IMR-90 (cell line): Measurements from ENCODE around the gene SSNA1. TPM values are rescaled to one million over a fixed set of nuclear protein-coding genes. Genes with fewer than 3 reads are reported as not detected.
A peak's percentile ranks its signal among the peaks of the same experiment; 100 is the strongest.

Experiments used
- ATAC-seq: fragments of 200-7000 bp; cut with Tn5 transposase; 2 replicates; pipeline ENCODE4 v1.9.1; 2020; ENCODE audit warnings: low read depth, mild to moderate bottlenecking, moderate library complexity
- BruUV-seq: library from RNA; stranded (reverse); fragments of 400-500 nt; replicated peaks from 2 replicates; lab custom pipeline; 2021; lab: Mats Ljungman, UMichigan
- CTCF ChIA-PET: fragments of 300-600 bp; formaldehyde crosslinking; extraction: SDS; loops from one replicate; lab custom pipeline; 2021; ENCODE audit warnings: antibody characterized with exemption; lab: Yijun Ruan, JAX
- POLR2A ChIA-PET: fragments of 300-600 bp; sonication (Branson Sonifier 250); formaldehyde crosslinking; loops from one replicate; lab custom pipeline; 2022; ENCODE audit warnings: antibody characterized with exemption; ENCODE audit not compliant: unreplicated experiment; lab: Charles Lee
- DNase-seq: peaks from one replicate; pipeline ENCODE4 v3.0.0; 2013
- H2AFZ ChIP-seq: replicated peaks from 2 replicates; pipeline ENCODE3; 2013; ENCODE audit warnings: low read length, mild to moderate bottlenecking; ENCODE audit not compliant: poor library complexity
- H2AK5ac ChIP-seq: 2 replicates; pipeline ENCODE4 v1.6.1; 2013; ENCODE audit warnings: low read depth, low read length, inconsistent platforms
- H2AK9ac ChIP-seq: replicated peaks from 2 replicates; pipeline ENCODE3; 2013; ENCODE audit warnings: mild to moderate bottlenecking, low read depth, low read length, moderate library complexity; ENCODE audit not compliant: poor library complexity
- H2BK120ac ChIP-seq: 2 replicates; pipeline ENCODE4 v1.6.1; 2013; ENCODE audit warnings: low read depth, low read length, inconsistent platforms
- H2BK15ac ChIP-seq: 3 replicates; pipeline ENCODE4 v1.6.1; 2013; ENCODE audit warnings: low read depth, low read length, inconsistent platforms
- H2BK20ac ChIP-seq: 2 replicates; pipeline ENCODE4 v1.6.1; 2013; ENCODE audit warnings: low read depth, mild to moderate bottlenecking, inconsistent platforms, low read length, moderate library complexity
- H2BK5ac ChIP-seq: 2 replicates; pipeline ENCODE4 v1.6.1; 2013; ENCODE audit warnings: mild to moderate bottlenecking, low read depth, low read length, inconsistent platforms; ENCODE audit not compliant: poor library complexity, severe bottlenecking
- H3K14ac ChIP-seq: replicated peaks from 2 replicates; pipeline ENCODE4 v1.6.1; 2013; ENCODE audit warnings: low read depth, low read length, inconsistent platforms
- H3K18ac ChIP-seq: 2 replicates; pipeline ENCODE4 v1.6.1; 2013; ENCODE audit warnings: low read depth, low read length, control low read depth
- H3K23ac ChIP-seq: 2 replicates; pipeline ENCODE4 v1.6.1; 2013; ENCODE audit warnings: low read depth, low read length, inconsistent platforms
- H3K27ac ChIP-seq: 2 replicates; pipeline ENCODE4 v1.5.1; 2013; ENCODE audit warnings: mild to moderate bottlenecking, control low read depth, low read length; ENCODE audit not compliant: insufficient read depth
- H3K27me3 ChIP-seq: 2 replicates; pipeline ENCODE4 v1.6.1; 2013; ENCODE audit warnings: low read length; ENCODE audit not compliant: control insufficient read depth, insufficient read depth
- H3K36me3 ChIP-seq: 2 replicates; pipeline ENCODE4 v1.6.1; 2013; ENCODE audit warnings: low read length, mixed read lengths; ENCODE audit not compliant: control insufficient read depth, insufficient read depth
- H3K4ac ChIP-seq: 2 replicates; pipeline ENCODE4 v1.6.1; 2013; ENCODE audit warnings: low read depth, low read length, inconsistent platforms
- H3K4me1 ChIP-seq: 2 replicates; pipeline ENCODE4 v1.6.1; 2013; ENCODE audit warnings: low read length, mixed read lengths; ENCODE audit not compliant: control insufficient read depth, insufficient read depth
- H3K4me2 ChIP-seq: 2 replicates; pipeline ENCODE4 v1.6.1; 2013; ENCODE audit warnings: low read depth, mild to moderate bottlenecking, control low read depth, low read length, moderate library complexity
- H3K4me3 ChIP-seq: 2 replicates; pipeline ENCODE4 v1.5.1; 2013; ENCODE audit warnings: low read depth, mild to moderate bottlenecking, control low read depth, low read length, moderate library complexity; ENCODE audit not compliant: insufficient read depth
- H3K56ac ChIP-seq: 2 replicates; pipeline ENCODE4 v1.6.1; 2013; ENCODE audit warnings: low read length, inconsistent platforms; ENCODE audit not compliant: insufficient read depth; ENCODE audit errors: extremely low read depth
- H3K79me1 ChIP-seq, 2 experiments: 2 replicates each; pipeline ENCODE4 v1.6.1; 2013; ENCODE audit warnings: low read length in 2 of 2, inconsistent platforms in 1 of 2, low read depth in 1 of 2
- H3K9ac ChIP-seq: 2 replicates; pipeline ENCODE4 v1.6.1; 2013; ENCODE audit warnings: low read depth, low read length, control low read depth
- H3K9me1 ChIP-seq: 2 replicates; pipeline ENCODE4 v1.6.1; 2013; ENCODE audit warnings: low read length, inconsistent platforms; ENCODE audit not compliant: insufficient read depth
- H3K9me3 ChIP-seq: 2 replicates; pipeline ENCODE4 v1.6.1; 2013; ENCODE audit warnings: low read length; ENCODE audit not compliant: control insufficient read depth, insufficient read depth
- H4K20me1 ChIP-seq: 2 replicates; pipeline ENCODE4 v1.6.1; 2013; ENCODE audit warnings: low read length, inconsistent platforms; ENCODE audit not compliant: insufficient read depth
- H4K5ac ChIP-seq: 2 replicates; pipeline ENCODE4 v1.6.1; 2013; ENCODE audit warnings: mild to moderate bottlenecking, low read depth, low read length, control low read depth
- H4K8ac ChIP-seq, 2 experiments: 2 replicates each; pipeline ENCODE4 v1.6.1; 2013; ENCODE audit warnings: low read depth in 2 of 2, low read length in 2 of 2, control low read depth in 1 of 2, inconsistent platforms in 1 of 2
- H4K91ac ChIP-seq: 2 replicates; pipeline ENCODE4 v1.6.1; 2013; ENCODE audit warnings: low read depth, low read length, inconsistent platforms; ENCODE audit not compliant: insufficient read depth
- BHLHE40 ChIP-seq: fragments of 150-350 bp; IDR thresholded peaks from 2 replicates; pipeline ENCODE4 v1.6.1; 2016; ENCODE audit warnings: mild to moderate bottlenecking, low read depth, low read length
- CEBPB ChIP-seq: IDR thresholded peaks from 2 replicates; pipeline ENCODE4 v1.6.1; 2012; ENCODE audit warnings: low read depth, low read length, improper control_type of control experiment
- CHD1 ChIP-seq: IDR thresholded peaks from 2 replicates; pipeline ENCODE4 v1.6.1; 2012; ENCODE audit warnings: low read depth, low read length, improper control_type of control experiment
- FOS ChIP-seq: fragments of 150-350 bp; IDR thresholded peaks from 2 replicates; pipeline ENCODE4 v1.6.1; 2016; ENCODE audit warnings: low read depth, low read length
- MAFK ChIP-seq: IDR thresholded peaks from 2 replicates; pipeline ENCODE4 v1.6.1; 2012; ENCODE audit warnings: low read depth, low read length, improper control_type of control experiment
- MAZ ChIP-seq: IDR thresholded peaks from 2 replicates; pipeline ENCODE4 v1.6.1; 2012; ENCODE audit warnings: low read depth, mild to moderate bottlenecking, low read length, improper control_type of control experiment, moderate library complexity, borderline replicate concordance
- MXI1 ChIP-seq: IDR thresholded peaks from 2 replicates; pipeline ENCODE4 v1.6.1; 2012; ENCODE audit warnings: low read depth, mild to moderate bottlenecking, low read length, moderate library complexity, borderline replicate concordance
- POLR2A ChIP-seq: IDR thresholded peaks from 2 replicates; pipeline ENCODE4 v1.6.1; 2012; ENCODE audit warnings: mild to moderate bottlenecking, low read depth, low read length
- RAD21 ChIP-seq: IDR thresholded peaks from 2 replicates; pipeline ENCODE4 v1.6.1; 2012; ENCODE audit warnings: low read length, improper control_type of control experiment
- RCOR1 ChIP-seq: IDR thresholded peaks from 2 replicates; pipeline ENCODE4 v1.6.1; 2012; ENCODE audit warnings: mild to moderate bottlenecking, low read length, improper control_type of control experiment; ENCODE audit not compliant: insufficient replicate concordance
- RFX5 ChIP-seq: IDR thresholded peaks from 2 replicates; pipeline ENCODE4 v1.8.0; 2012; ENCODE audit warnings: low read depth, mild to moderate bottlenecking, low read length, moderate library complexity
- SMC3 ChIP-seq: fragments of 150-350 bp; IDR thresholded peaks from 2 replicates; pipeline ENCODE4 v1.6.1; 2016; ENCODE audit warnings: low read depth, mild to moderate bottlenecking, antibody characterized with exemption, low read length, moderate library complexity
- USF2 ChIP-seq: fragments of 150-350 bp; IDR thresholded peaks from 2 replicates; pipeline ENCODE4 v1.6.1; 2017; ENCODE audit warnings: mild to moderate bottlenecking, antibody characterized with exemption, low read length, low read depth
- WGBS, 2 experiments: methylation state at CpG; one replicate each; pipeline versions ENCODE4 v1.1.5 to v1.1.7; 2013; ENCODE audit warnings: missing lambda C conversion rate in 2 of 2; ENCODE audit not compliant: insufficient read length in 1 of 2; ENCODE audit errors: extremely low coverage in 2 of 2; 5-methylcytosine and 5-hydroxymethylcytosine counted together
- dilution Hi-C: fragments of 300-500 bp; cut with HindIII; formaldehyde crosslinking; loops from one replicate; pipeline ENCODE4 v1.14.3; 2018; ENCODE audit warnings: low sequenced_read_pairs; ENCODE audit not compliant: unreplicated experiment
- in situ Hi-C: fragments of 300-500 bp; cut with MboI; formaldehyde crosslinking; loops from 3 replicates; pipeline ENCODE4 v1.14.3; 2019; ENCODE audit warnings: low sequenced_read_pairs, inconsistent platforms, mixed read lengths
- intact Hi-C: fragments of 100-400 bp; cut with micrococcal nuclease; formaldehyde crosslinking; loops from 2 replicates; pipeline ENCODE4 v1.10.0; 2022
- polyA plus RNA-seq, 3 experiments: library from polyadenylated mRNA; depleted of rRNA; stranded (reverse); fragments of >200 nt; gene quantifications; 2 replicates each; pipeline ENCODE4 v1.2.3, GENCODE V29; 2012; ENCODE audit warnings: low replicate concordance in 1 of 3
- total RNA-seq: library from RNA; depleted of rRNA; stranded (reverse); fragments of >200 nt; gene quantifications from 2 replicates; pipeline ENCODE4 v1.2.3, GENCODE V29; 2012
- TF ChIP-seq, protein P1 (sequence below): conservative IDR thresholded peaks from 2 replicates; pipeline ENCODE4 v1.5.1; 2012; ENCODE audit warnings: mild to moderate bottlenecking, low read depth, low read length, improper control_type of control experiment
- TF ChIP-seq, protein P2 (sequence below): fragments of 150-350 bp; IDR thresholded peaks from 2 replicates; pipeline ENCODE4 v1.6.1; 2016; ENCODE audit warnings: low read depth, mild to moderate bottlenecking, low read length, moderate library complexity, borderline replicate concordance

The SSNA1 gene
- total and polyA plus RNA-seq, 2 of the 4 experiments (the other 2 are of a cell fraction): 55.7 to 86.7 TPM

- H3K4me2 ChIP-seq: no peak overlapping the region
- TF ChIP-seq, protein P1, sequence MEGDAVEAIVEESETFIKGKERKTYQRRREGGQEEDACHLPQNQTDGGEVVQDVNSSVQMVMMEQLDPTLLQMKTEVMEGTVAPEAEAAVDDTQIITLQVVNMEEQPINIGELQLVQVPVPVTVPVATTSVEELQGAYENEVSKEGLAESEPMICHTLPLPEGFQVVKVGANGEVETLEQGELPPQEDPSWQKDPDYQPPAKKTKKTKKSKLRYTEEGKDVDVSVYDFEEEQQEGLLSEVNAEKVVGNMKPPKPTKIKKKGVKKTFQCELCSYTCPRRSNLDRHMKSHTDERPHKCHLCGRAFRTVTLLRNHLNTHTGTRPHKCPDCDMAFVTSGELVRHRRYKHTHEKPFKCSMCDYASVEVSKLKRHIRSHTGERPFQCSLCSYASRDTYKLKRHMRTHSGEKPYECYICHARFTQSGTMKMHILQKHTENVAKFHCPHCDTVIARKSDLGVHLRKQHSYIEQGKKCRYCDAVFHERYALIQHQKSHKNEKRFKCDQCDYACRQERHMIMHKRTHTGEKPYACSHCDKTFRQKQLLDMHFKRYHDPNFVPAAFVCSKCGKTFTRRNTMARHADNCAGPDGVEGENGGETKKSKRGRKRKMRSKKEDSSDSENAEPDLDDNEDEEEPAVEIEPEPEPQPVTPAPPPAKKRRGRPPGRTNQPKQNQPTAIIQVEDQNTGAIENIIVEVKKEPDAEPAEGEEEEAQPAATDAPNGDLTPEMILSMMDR: no peak
- TF ChIP-seq FOS (no peak), CEBPB (no peak), RFX5 (no peak), BHLHE40 (no peak), RAD21 (no peak), USF2 (no peak), MAZ (no peak), SMC3 (no peak), MAFK (no peak), RCOR1 (no peak), CHD1 (no peak), POLR2A (no peak), MXI1 (no peak)
- TF ChIP-seq, protein P2, sequence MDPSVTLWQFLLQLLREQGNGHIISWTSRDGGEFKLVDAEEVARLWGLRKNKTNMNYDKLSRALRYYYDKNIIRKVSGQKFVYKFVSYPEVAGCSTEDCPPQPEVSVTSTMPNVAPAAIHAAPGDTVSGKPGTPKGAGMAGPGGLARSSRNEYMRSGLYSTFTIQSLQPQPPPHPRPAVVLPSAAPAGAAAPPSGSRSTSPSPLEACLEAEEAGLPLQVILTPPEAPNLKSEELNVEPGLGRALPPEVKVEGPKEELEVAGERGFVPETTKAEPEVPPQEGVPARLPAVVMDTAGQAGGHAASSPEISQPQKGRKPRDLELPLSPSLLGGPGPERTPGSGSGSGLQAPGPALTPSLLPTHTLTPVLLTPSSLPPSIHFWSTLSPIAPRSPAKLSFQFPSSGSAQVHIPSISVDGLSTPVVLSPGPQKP: no peak
These were observed 39.5 kb downstream of the SSNA1 start for GRCh38 chr9:137227853-137228505.

More at GRCh38 chr9:137227853-137228505, 39.5 kb downstream of the SSNA1 start:
- H3K56ac ChIP-seq: no peak overlapping the region
- 31% methylated on average over 10 of the region's 18 CpGs; no CpG with 5 or more reads in 1 of the 2 experiments for WGBS, 2 experiments
- H3K4ac ChIP-seq: no peak overlapping the region
- no peaks in the 10 kb centered on the region for H3K79me1 ChIP-seq
- no peak overlapping the region for H3K4me3 ChIP-seq
- H2BK120ac ChIP-seq: no peak overlapping the region
- H3K27me3 ChIP-seq: peaks cover 1% of the 10 kb centered on the region; the same call in 1 of the 2 replicates
- in situ Hi-C loops: loop anchor here (5.0 kb wide), 1 partner anchor 106 kb away; no protein-coding TSS in a partner anchor
- no peaks in the 10 kb centered on the region for H3K36me3 ChIP-seq
- ChIA-PET POLR2A (no interaction called here), CTCF (interaction anchor here (1.2 kb wide), 1 partner anchor 9 kb away, joined by 6 read pairs; no protein-coding TSS in a partner anchor)
- no peak overlapping the region for H2BK20ac ChIP-seq
- no peak overlapping the region for H2BK5ac ChIP-seq
- H4K5ac ChIP-seq: no peak overlapping the region
- no peak overlapping the region for H3K18ac ChIP-seq
- no peak overlapping the region for H3K14ac ChIP-seq
- BruUV-seq: no TSS peak
- H4K20me1 ChIP-seq: no peaks in the 10 kb centered on the region
- no peak overlapping the region for H3K27ac ChIP-seq
- dilution Hi-C loops: no loop called here
- ATAC-seq (no peak), DNase-seq (no peak)
- no peak overlapping the region for H4K91ac ChIP-seq
- H2AFZ ChIP-seq: peak overlapping the region; percentile 85
- no peak overlapping the region for H3K23ac ChIP-seq
- H2BK15ac ChIP-seq: no peak overlapping the region
- H3K9me1 ChIP-seq: no peaks in the 10 kb centered on the region
- intact Hi-C loops: loop anchor here (1.0 to 2.0 kb wide), 2 partner anchors 110 to 181 kb away; partner anchors contain the start of gene NPDC1
- no peak overlapping the region for H2AK5ac ChIP-seq
- H3K9ac ChIP-seq: no peak overlapping the region
- H3K9me3 ChIP-seq: no peaks in the 10 kb centered on the region
- peak overlapping the region; percentile 82 for H2AK9ac ChIP-seq
- no peak overlapping the region for H4K8ac ChIP-seq
- H3K4me1 ChIP-seq: peaks cover 6% of the 10 kb centered on the region
